Activated T-cell treated with anti-CD3 and anti-CD28 coated beads, Interleukin-2, amount 50 U/mL, for 24 hours (primary cell): Measurements from ENCODE around the gene KIFAP3.
"Not testable (repeated sequence)": the region's sequence is repeated elsewhere in the genome, so short reads cannot be mapped to it uniquely, and the experiment has no call there.

ENCODE experiments used
- DNase-seq: peaks from one replicate; pipeline ENCODE4 v3.0.0-alpha.2; 2020
- H3K27ac Mint-ChIP-seq: 2 replicates; pipeline ENCODE4 v1.8.0; 2020; ENCODE audit warnings: mild to moderate bottlenecking, mixed read lengths
- H3K27me3 Mint-ChIP-seq: 2 replicates; pipeline ENCODE4 v1.8.0; 2020; ENCODE audit warnings: mixed read lengths
- H3K36me3 Mint-ChIP-seq: 2 replicates; pipeline ENCODE4 v1.8.0; 2020; ENCODE audit warnings: low read depth, mixed read lengths
- H3K4me1 Mint-ChIP-seq: 2 replicates; pipeline ENCODE4 v1.8.0; 2020; ENCODE audit warnings: low read depth, mixed read lengths
- H3K4me3 Mint-ChIP-seq: 2 replicates; pipeline ENCODE4 v1.8.0; 2020; ENCODE audit warnings: mild to moderate bottlenecking, moderate library complexity, mixed read lengths
- H3K9me3 Mint-ChIP-seq: 2 replicates; pipeline ENCODE4 v1.8.0; 2020; ENCODE audit warnings: mixed read lengths

KIFAP3 gene

DNA sequence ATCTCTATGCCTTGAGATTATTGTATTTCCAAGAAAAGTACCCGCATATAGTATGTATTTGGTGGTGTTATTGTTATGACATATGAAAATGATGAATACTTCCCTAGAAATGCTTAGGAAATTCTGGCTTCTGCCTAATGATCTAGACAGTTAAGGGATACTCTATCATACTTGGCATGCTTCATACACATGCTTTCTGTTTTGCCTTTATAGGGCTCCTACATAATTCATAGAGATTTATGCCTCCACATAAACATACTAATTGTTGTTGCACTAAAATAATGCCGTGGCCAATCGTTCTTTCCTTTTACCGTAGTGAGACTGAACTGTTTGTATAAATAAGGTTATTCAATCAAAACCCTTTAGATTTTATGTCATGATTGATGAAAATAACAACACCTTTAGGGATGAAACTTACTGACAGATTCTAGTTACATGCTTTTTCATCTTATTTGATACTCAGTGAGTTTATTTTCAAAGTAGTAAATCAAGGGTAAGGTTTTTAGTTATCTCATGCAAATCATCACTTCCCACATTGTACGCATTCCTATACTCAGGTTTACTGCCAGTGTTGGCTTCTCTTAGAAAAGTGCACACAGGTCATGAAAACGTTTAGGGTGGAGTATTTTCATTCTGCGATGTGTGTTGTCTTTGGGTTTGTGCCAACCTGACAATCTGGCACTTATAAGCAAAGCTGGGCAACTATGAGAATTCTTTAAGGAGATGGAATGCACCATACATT is 140.3 kb downstream of the KIFAP3 start:
- no peaks in the 10 kb centered on the region for H3K9me3 Mint-ChIP-seq
- no peak overlapping the region for H3K4me3 Mint-ChIP-seq
- no peaks in the 10 kb centered on the region for H3K27me3 Mint-ChIP-seq
- H3K4me1 Mint-ChIP-seq: no peaks in the 10 kb centered on the region
- DNase-seq: no peak
- H3K36me3 Mint-ChIP-seq: no peaks in the 10 kb centered on the region
- H3K27ac Mint-ChIP-seq: no peak overlapping the region

DNA sequence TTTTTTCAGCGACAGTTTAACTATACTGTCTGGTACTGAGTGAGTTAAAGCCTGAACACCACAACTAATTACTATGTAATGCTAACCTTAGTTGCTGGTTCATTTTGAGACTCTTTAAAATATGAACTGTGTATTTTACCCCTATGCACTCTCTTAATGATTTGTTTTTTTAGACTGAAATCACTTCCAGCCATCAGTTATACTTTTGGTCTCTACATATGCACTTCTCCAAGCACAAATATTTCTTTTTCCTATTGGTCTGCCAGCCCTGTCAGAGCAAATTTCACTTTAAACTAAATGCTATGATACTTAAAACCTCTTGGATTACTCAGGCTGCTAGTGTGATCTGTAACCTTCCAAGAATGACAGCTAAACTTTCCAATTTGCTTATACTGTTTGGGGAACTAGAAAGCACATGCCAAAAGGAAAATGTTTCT is 142.7 kb downstream of the KIFAP3 start:
- H3K9me3 Mint-ChIP-seq: no peaks in the 10 kb centered on the region
- no peak for DNase-seq
- no peaks in the 10 kb centered on the region for H3K36me3 Mint-ChIP-seq
- H3K27me3 Mint-ChIP-seq: no peaks in the 10 kb centered on the region
- peaks cover 3% of the 10 kb centered on the region for H3K4me1 Mint-ChIP-seq
- H3K27ac Mint-ChIP-seq: no peak overlapping the region
- no peak overlapping the region for H3K4me3 Mint-ChIP-seq

DNA sequence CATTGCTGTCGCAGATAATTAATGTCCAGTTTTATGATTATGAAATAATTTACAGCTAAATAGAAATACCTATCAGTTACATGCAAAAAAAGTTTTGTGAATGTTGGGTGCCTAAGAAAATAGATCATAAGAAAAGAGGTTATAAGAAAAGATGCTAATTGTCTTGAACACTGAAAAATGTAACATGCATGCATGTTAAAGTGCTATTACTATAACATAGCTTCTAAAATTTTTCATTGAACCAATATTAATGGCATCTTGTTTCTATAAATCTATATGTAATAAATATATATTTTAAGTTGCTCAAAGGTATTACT is 145.3 kb downstream of the KIFAP3 start:
- DNase-seq: no peak
- peaks cover 7% of the 10 kb centered on the region for H3K4me1 Mint-ChIP-seq

DNA sequence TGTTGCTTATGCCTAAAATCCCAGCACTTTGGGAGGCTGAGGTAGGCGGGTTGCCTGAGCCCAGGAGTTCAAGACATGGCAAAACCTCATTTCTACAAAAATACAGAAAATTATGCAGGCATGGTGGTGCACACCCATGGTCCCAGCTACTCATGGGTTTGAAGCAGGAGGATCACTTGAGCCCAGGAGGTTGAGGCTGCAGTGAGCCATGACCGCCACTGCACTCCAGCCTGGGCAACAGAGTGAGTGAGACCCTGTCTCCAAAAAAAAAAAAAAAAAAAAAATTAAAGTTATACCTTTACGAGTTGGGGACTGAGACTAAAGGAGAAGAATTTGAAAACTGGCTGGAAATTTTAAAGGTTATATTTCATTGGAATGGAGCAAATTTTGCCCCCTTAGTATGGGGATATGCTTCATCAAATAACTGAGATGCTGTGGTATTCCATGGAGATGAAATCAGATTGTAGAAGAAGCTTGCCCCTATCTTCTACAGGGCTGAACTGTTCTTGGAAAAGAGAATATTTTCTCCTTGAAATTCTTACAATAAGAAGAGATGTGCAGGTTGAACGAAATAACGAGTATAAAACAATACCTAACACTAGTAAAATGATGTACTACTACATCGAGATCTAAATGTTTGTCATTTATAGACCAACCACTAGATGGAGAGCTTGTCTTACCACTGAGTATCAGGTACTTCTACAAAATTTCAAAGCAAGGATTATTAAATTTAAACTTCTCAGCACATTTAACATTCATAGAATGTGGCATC is 145.9 kb downstream of the KIFAP3 start:
- no peak overlapping the region for H3K27ac Mint-ChIP-seq
- no peaks in the 10 kb centered on the region for H3K36me3 Mint-ChIP-seq
- DNase-seq: no peak
- H3K27me3 Mint-ChIP-seq: no peaks in the 10 kb centered on the region
- no peaks in the 10 kb centered on the region for H3K9me3 Mint-ChIP-seq
- peaks cover 7% of the 10 kb centered on the region for H3K4me1 Mint-ChIP-seq
- H3K4me3 Mint-ChIP-seq: no peak overlapping the region

More for the DNA sequence above, 145.3 kb downstream of the KIFAP3 start:
- no peaks in the 10 kb centered on the region for H3K9me3 Mint-ChIP-seq
- H3K27me3 Mint-ChIP-seq: no peaks in the 10 kb centered on the region
- no peak overlapping the region for H3K27ac Mint-ChIP-seq
- H3K36me3 Mint-ChIP-seq: no peaks in the 10 kb centered on the region
- H3K4me3 Mint-ChIP-seq: no peak overlapping the region

DNA sequence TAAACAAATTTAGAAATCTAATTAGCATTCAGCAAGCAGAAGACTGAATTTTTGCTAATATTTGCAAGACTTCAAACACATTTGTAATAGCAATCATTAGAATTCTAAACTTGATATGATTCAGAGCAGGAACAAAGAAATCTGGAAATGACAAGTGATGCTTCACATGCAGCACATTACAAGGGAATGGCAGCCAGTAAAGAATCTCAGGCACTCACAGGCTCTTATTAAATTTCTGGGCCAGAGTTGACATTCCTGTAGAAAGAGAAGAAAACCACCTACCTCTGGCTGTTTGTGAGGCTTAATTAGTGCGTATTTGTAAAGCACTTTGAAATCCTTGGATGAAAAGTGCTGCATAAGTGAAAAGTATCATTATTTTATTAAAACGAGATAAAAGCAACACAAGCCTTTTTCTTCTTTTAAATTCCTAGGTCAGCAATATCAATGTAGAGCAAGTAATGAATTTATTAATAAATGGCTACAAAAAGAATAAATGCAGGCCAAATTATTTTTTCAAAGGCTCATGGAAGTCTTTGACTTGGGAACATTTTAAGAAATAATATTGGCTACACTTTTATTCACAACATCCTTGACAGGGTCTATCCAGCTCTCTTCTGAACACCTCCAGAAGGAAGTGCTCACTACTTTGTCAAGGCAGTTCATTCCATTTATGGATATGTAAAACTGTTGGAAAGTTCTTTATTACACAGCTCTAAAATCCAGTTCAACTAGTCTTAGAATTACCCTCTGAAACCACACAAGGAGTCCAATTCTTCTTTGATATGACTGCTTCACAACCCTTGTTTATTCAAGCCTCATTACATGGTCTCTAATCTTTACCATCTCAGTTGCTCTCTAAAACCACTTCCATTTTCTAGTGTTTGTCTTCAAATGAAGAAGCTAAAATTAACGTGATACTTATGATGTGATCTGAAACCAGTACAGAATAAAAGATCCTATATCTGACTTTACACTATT is 148.7 kb downstream of the KIFAP3 start:
- Mint-ChIP-seq H3K27ac (no peak overlapping the region), H3K9me3 (no peaks in the 10 kb centered on the region), H3K36me3 (peaks cover 9% of the 10 kb centered on the region), H3K4me1 (peaks cover 7% of the 10 kb centered on the region), H3K4me3 (no peak overlapping the region), H3K27me3 (no peaks in the 10 kb centered on the region)
- DNase-seq: no peak

DNA sequence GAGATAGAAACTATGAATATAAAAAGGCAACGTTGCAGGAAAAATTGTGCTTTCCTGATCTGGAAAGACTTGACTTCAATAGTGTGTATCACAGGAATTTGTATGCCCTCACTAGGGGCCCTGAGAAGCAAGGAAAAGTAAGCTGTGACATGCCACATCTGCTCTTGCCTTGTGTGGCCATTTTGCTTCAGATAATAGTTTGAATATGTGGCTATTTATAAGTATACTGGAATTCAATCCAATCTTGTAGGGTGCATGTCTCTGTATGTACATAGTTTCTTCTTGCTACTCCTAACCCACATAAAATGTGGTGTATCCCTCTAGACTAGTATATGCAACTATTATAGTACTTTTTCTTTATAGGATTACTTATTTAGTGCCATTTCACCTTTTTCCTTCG is 149.7 kb downstream of the KIFAP3 start:
- DNase-seq: no peak
- Mint-ChIP-seq H3K27ac (no peak overlapping the region), H3K36me3 (peaks cover 13% of the 10 kb centered on the region), H3K4me3 (no peak overlapping the region), H3K27me3 (no peaks in the 10 kb centered on the region), H3K4me1 (peaks cover 7% of the 10 kb centered on the region), H3K9me3 (no peaks in the 10 kb centered on the region)

DNA sequence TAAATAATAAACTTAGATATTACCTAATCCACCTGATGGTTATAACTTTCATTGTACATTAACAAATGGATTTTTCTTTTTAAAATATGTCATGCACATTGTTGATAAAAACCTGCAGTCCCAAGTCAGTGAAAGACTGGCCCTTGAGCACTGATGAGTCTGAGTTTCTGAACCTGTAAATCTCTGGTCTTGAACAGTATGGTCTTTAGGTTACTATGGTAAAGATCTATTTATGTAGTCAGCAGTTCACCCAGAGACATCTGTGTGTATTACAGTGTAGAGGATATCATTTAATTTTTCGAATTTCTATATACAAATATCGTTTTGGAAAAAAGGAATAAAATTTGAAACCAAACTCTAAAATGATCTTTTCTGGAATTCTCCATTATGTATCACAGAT is 150.4 kb downstream of the KIFAP3 start:
- DNase-seq: no peak
- H3K4me3 Mint-ChIP-seq: no peak overlapping the region
- no peaks in the 10 kb centered on the region for H3K9me3 Mint-ChIP-seq
- H3K36me3 Mint-ChIP-seq: peaks cover 13% of the 10 kb centered on the region
- no peak overlapping the region for H3K27ac Mint-ChIP-seq
- peaks cover 7% of the 10 kb centered on the region for H3K4me1 Mint-ChIP-seq
- no peaks in the 10 kb centered on the region for H3K27me3 Mint-ChIP-seq

DNA sequence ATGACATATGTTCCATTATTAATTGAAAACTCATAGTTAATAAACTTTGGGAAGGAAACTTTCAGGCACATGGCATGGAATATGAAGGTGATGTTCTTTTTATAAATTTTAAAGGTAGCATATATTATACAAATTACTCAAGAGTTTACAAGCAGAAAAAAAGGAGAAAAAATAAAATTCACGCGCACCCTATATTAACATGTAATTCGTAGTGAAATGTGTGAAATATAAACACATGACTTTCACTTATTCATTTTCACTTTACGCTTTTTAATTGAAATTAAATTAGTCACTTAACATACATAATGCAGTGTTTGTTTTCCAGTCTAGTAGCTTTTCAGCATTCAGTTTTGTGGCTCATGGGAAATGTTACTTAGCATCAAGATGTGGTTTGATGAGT is 153.4 kb downstream of the KIFAP3 start:
- H3K4me1 Mint-ChIP-seq: peaks cover 2% of the 10 kb centered on the region
- no peak overlapping the region for H3K27ac Mint-ChIP-seq
- no peaks in the 10 kb centered on the region for H3K27me3 Mint-ChIP-seq
- no peak overlapping the region for H3K4me3 Mint-ChIP-seq
- H3K36me3 Mint-ChIP-seq: peaks cover 13% of the 10 kb centered on the region
- no peak for DNase-seq
- no peaks in the 10 kb centered on the region for H3K9me3 Mint-ChIP-seq

DNA sequence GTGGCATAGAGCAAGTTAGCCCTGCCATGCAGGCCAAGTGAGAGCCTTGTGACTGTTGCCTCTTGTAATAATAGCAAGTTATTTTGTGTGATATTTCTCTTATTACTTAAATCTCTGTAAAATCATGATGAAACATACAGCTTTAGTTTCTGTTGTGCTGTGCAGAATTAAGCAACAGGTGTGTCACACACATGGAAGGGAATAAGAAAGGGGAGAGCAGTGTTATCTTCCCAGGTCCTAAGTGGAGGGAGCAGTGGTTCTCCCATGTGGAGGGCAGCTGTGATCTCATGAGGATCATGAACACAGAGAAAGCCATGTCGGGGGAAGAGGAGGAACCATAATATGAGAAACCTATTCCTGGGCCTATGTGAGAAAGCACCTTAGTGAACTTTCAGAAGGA is 155.6 kb downstream of the KIFAP3 start:
- no peak for DNase-seq
- Mint-ChIP-seq H3K4me1 (peaks cover 12% of the 10 kb centered on the region), H3K36me3 (peaks cover 13% of the 10 kb centered on the region), H3K27me3 (no peaks in the 10 kb centered on the region), H3K9me3 (no peaks in the 10 kb centered on the region), H3K27ac (no peak overlapping the region), H3K4me3 (no peak overlapping the region)

DNA sequence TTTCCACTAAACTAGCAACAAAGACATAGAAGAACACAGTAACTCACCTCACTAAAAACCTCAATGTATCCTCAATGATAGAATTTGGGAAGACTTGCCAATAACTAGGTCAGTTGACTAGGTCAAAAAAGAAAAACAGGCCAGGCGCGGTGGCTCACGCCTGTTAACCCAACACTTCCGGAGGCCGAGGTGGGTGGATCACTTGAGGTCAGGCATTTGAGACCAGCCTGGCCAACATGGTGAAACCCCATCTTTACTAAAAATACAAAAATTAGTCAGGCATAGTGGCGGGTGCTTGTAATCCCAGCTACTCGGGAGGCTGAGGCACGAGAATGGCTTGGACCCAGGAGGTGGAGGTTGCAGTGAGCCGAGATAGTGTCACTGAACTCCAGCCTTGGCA is 156.3 kb downstream of the KIFAP3 start:
- H3K9me3 Mint-ChIP-seq, H3K27ac Mint-ChIP-seq, DNase-seq, H3K4me3 Mint-ChIP-seq, H3K27me3 Mint-ChIP-seq: not testable (repeated sequence)
- Mint-ChIP-seq H3K36me3 (peaks cover 13% of the 10 kb centered on the region), H3K4me1 (peaks cover 12% of the 10 kb centered on the region)

DNA sequence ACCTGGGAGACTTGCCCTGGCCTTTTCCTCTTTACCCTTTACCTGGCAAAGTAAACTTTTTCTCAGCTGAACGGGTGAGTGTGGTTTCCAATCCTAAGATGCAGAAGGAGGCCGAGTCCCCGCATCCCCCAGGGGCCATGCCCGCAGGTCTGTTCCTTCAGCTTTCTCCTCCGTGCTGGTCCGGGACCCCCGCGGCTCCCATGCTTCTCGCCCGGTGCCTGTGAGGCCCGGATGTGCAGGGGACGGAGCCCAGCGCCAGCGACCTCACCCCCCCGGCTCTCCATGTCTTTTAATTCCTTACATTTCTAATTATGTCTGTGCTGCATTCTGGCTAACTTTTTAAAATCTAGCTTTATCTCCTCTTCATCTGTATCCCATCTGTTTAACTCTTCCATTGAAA is 159.3 kb downstream of the KIFAP3 start:
- H3K4me1 Mint-ChIP-seq: peaks cover 13% of the 10 kb centered on the region
- H3K27me3 Mint-ChIP-seq: no peaks in the 10 kb centered on the region
- H3K4me3 Mint-ChIP-seq: no peak overlapping the region
- H3K27ac Mint-ChIP-seq: no peak overlapping the region
- peaks cover 2% of the 10 kb centered on the region for H3K36me3 Mint-ChIP-seq
- no peaks in the 10 kb centered on the region for H3K9me3 Mint-ChIP-seq
- no peak for DNase-seq

DNA sequence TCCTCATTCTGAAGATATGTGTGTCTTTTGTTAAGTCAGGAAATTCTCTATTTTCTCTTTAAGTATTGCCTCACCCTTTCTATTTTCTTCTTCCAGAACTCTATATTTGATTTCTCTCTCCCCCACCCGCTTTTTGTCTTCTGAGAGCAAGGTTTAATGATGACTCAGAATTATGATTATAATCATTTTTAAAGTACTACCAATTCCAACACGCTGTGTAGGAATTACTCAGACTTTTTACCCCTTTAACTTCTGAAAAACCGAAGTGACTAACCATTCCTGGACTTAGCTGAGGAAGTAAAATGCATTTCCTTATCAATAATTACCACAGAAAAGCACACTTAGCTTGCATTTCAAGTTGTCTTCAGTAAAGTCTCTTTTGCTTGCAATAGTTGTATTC is 160.0 kb downstream of the KIFAP3 start:
- H3K4me3 Mint-ChIP-seq: no peak overlapping the region
- H3K9me3 Mint-ChIP-seq: no peaks in the 10 kb centered on the region
- no peak for DNase-seq
- peaks cover 13% of the 10 kb centered on the region for H3K4me1 Mint-ChIP-seq
- H3K27me3 Mint-ChIP-seq: no peaks in the 10 kb centered on the region
- H3K36me3 Mint-ChIP-seq: no peaks in the 10 kb centered on the region
- peak overlapping the region; percentile 22 for H3K27ac Mint-ChIP-seq

DNA sequence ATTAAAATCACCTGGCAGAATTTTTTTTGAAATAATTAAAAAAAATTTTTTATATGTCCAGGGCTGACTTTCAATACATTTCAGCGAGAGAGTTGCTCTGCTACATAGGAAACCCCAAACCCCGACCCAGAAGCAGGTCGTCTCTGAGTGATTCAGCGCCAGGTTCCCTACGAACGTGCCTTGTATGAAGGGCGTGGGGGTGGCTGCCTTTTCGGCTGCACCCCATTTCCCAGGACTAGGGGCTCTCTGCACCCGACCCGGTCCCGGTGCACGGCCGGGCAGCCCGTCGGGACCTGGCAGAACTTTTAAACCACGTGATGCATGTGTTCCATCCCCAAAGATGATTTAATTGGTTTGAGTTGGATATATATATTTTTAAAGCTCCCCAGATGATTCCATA is 165.0 kb downstream of the KIFAP3 start:
- Mint-ChIP-seq H3K27me3 (no peaks in the 10 kb centered on the region), H3K9me3 (peaks cover 2% of the 10 kb centered on the region), H3K27ac (no peak overlapping the region), H3K4me1 (peaks cover 17% of the 10 kb centered on the region), H3K36me3 (no peaks in the 10 kb centered on the region), H3K4me3 (no peak overlapping the region)
- no peak for DNase-seq

DNA sequence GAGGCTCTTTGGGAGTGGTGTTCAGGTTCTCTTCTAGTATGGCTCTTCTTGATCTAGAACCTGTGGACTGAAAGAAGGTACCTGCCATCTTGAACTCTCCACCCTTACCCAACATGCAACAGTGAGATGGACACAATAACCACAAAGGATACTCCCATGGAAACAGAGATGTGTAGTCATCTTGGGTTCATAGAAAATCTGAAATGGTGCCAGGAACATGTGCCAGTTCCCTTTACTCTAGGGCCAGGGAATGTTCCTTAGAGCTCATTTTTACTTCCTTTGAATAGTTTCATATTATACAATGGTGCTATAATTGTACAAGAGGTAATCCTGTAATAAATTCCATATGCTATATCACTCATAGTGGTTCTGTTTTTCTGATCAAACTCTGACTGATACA is 167.6 kb downstream of the KIFAP3 start:
- Mint-ChIP-seq H3K4me3 (no peak overlapping the region), H3K27me3 (no peaks in the 10 kb centered on the region), H3K4me1 (peaks cover 32% of the 10 kb centered on the region), H3K27ac (no peak overlapping the region), H3K9me3 (peaks cover 2% of the 10 kb centered on the region), H3K36me3 (no peaks in the 10 kb centered on the region)
- DNase-seq: no peak
